ENCODE results near the gene STK36.

The STK36 gene

GRCh38 chr2:218663901-218664300, 8.0 kb upstream of the STK36 start:
- no peak for DNase-seq (ENCODE audit: low spot score)

- no peak for DNase-seq (ENCODE audit: low spot score)
Measured at GRCh38 chr2:218664653-218665052, 7.2 kb upstream of the STK36 start.

GRCh38 chr2:218671097-218671653, 711 bp upstream of the STK36 start:
- peak; percentile 16 for DNase-seq (ENCODE audit: low spot score)

- no peak for DNase-seq (ENCODE audit: low spot score)
Measured at GRCh38 chr2:218679119-218679518, 7.2 kb downstream of the STK36 start.

GRCh38 chr2:218680061-218680460, 8.2 kb downstream of the STK36 start:
- no peak for DNase-seq (ENCODE audit: low spot score)

- peak; percentile 67 for DNase-seq (ENCODE audit: low spot score)
Measured at GRCh38 chr2:218687400-218688060, 15.6 kb downstream of the STK36 start.

GRCh38 chr2:218691234-218691633, 19.3 kb downstream of the STK36 start:
- peak; percentile 40 for DNase-seq (ENCODE audit: low spot score)

- no peak for DNase-seq (ENCODE audit: low spot score)
Measured at GRCh38 chr2:218694405-218695145, 22.7 kb downstream of the STK36 start.

GRCh38 chr2:218698885-218699284, 27.0 kb downstream of the STK36 start:
- DNase-seq (ENCODE audit: low spot score): no peak

GRCh38 chr2:218701806-218702205, 29.9 kb downstream of the STK36 start:
- DNase-seq (ENCODE audit: low spot score): no peak

- no peak for DNase-seq (ENCODE audit: low spot score)
Measured at GRCh38 chr2:218703341-218703740, 31.5 kb downstream of the STK36 start.

GRCh38 chr2:218708086-218708485, 36.2 kb downstream of the STK36 start:
- DNase-seq (ENCODE audit: low spot score): no peak

- no peak for DNase-seq (ENCODE audit: low spot score)
Measured at GRCh38 chr2:218709908-218710307, 38.0 kb downstream of the STK36 start.

- DNase-seq (ENCODE audit: low spot score): no peak
Measured at GRCh38 chr2:218710334-218710686, 38.4 kb downstream of the STK36 start.

- peak; percentile 99 for DNase-seq (ENCODE audit: low spot score)
Measured at GRCh38 chr2:218710687-218711549, 39.0 kb downstream of the STK36 start, which contains the start of gene TTLL4. Gene TTLL4, plus strand, starts transcription at chr2:218710835. Its CDS starts 26,842 bp downstream, at chr2:218737677.

- DNase-seq (ENCODE audit: low spot score): no peak
Measured at GRCh38 chr2:218711550-218711929, 39.7 kb downstream of the STK36 start.

GRCh38 chr2:218713922-218714321, 42.0 kb downstream of the STK36 start:
- no peak for DNase-seq (ENCODE audit: low spot score)

- peak; percentile 30 for DNase-seq (ENCODE audit: low spot score)
Measured at GRCh38 chr2:218716070-218716469, 44.2 kb downstream of the STK36 start.

- DNase-seq (ENCODE audit: low spot score): no peak
Measured at GRCh38 chr2:218717262-218717661, 45.4 kb downstream of the STK36 start.

- no peak for DNase-seq (ENCODE audit: low spot score)
Measured at GRCh38 chr2:218718058-218718457, 46.2 kb downstream of the STK36 start.

- DNase-seq (ENCODE audit: low spot score): no peak
Measured at GRCh38 chr2:218719457-218719856, 47.6 kb downstream of the STK36 start.

All from AG08396 (cell line).